SK-N-SH (cell line): ENCODE data around the gene OTOS. TPM values are rescaled to one million over a fixed set of nuclear protein-coding genes. Genes with fewer than 3 reads are reported as not detected.

Experiments
- CTCF ChIA-PET: fragments of 300-600, 350-600 bp; formaldehyde crosslinking; extraction: SDS; loops from one replicate; lab custom pipeline; 2021; lab: Yijun Ruan, JAX
- POLR2A ChIA-PET: fragments of 350-600 bp; sonication (Branson Sonifier 250); formaldehyde crosslinking; extraction: SDS; loops from one replicate; lab custom pipeline; 2020; ENCODE audit warnings: antibody characterized with exemption, inconsistent platforms; lab: Yijun Ruan, JAX
- DNase-seq: peaks from one replicate; pipeline ENCODE4 v3.0.0; 2012
- H2AFZ ChIP-seq: fragments of 200-600 bp; sonication (generic); 2 replicates; pipeline ENCODE4 v1.8.1; 2016; ENCODE audit warnings: antibody characterized with exemption, mild to moderate bottlenecking, low read depth
- H3F3A ChIP-seq: fragments of 200-600 bp; sonication (generic); replicated peaks from 2 replicates; pipeline ENCODE3; 2016; ENCODE audit warnings: antibody characterized with exemption, mild to moderate bottlenecking; ENCODE audit not compliant: insufficient read depth
- H3K27ac ChIP-seq, 2 experiments: fragments of 200-500 bp in 1 of 2; fragments of 200-600 bp in 1 of 2; sonication (Bioruptor generic) in 1 of 2; sonication (generic), shearing (Covaris generic) in 1 of 2; 2 replicates each; pipeline versions ENCODE4 v1.5.1 to v1.6.1; 2014 to 2016; ENCODE audit warnings: low read depth in 2 of 2, inconsistent platforms in 1 of 2, low read length in 1 of 2, mild to moderate bottlenecking in 1 of 2, mixed read lengths in 1 of 2
- H3K27me3 ChIP-seq: fragments of 200-600 bp; sonication (generic), shearing (Covaris generic); 2 replicates; pipeline ENCODE4 v1.6.1; 2016; ENCODE audit warnings: mixed run types; ENCODE audit not compliant: insufficient read depth
- H3K36me3 ChIP-seq, 2 experiments: fragments of 200-500 bp in 1 of 2; fragments of 200-600 bp in 1 of 2; sonication (Bioruptor generic) in 1 of 2; sonication (generic) in 1 of 2; replicated peaks in 1 of 2; 2 replicates each; pipeline versions ENCODE3 to v1.5.1; 2014 to 2016; ENCODE audit warnings: low read length in 1 of 2, mild to moderate bottlenecking in 1 of 2; ENCODE audit not compliant: insufficient read depth in 2 of 2, control insufficient read depth in 1 of 2
- H3K4me1 ChIP-seq, 2 experiments: fragments of 200-500 bp in 1 of 2; fragments of 200-600 bp in 1 of 2; sonication (Bioruptor generic) in 1 of 2; sonication (generic), shearing (Covaris generic) in 1 of 2; 2 replicates each; pipeline versions ENCODE4 v1.5.1 to v1.6.1; 2014 to 2016; ENCODE audit warnings: low read depth in 1 of 2, low read length in 1 of 2, mixed run types in 1 of 2; ENCODE audit not compliant: insufficient read depth in 2 of 2, control insufficient read depth in 1 of 2
- H3K4me2 ChIP-seq: fragments of 200-600 bp; sonication (generic), shearing (Covaris generic); 2 replicates; pipeline ENCODE4 v1.6.1; 2017; ENCODE audit warnings: mixed run types
- H3K4me3 ChIP-seq, 2 experiments: fragments of 200-500 bp in 1 of 2; fragments of 200-600 bp in 1 of 2; sonication (Bioruptor generic) in 1 of 2; sonication (generic), shearing (Covaris generic) in 1 of 2; 2 replicates each; pipeline versions ENCODE4 v1.5.1 to v1.8.1; 2014 to 2016; ENCODE audit warnings: low read depth in 2 of 2, inconsistent platforms in 1 of 2, low read length in 1 of 2, mild to moderate bottlenecking in 1 of 2, mixed read lengths in 1 of 2, moderate library complexity in 1 of 2
- H3K79me2 ChIP-seq: fragments of 200-600 bp; sonication (generic); 2 replicates; pipeline ENCODE4 v1.8.1; 2017; ENCODE audit warnings: mild to moderate bottlenecking; ENCODE audit not compliant: insufficient read depth
- H3K9ac ChIP-seq: fragments of 200-600 bp; sonication (generic); 2 replicates; pipeline ENCODE4 v1.6.1; 2017; ENCODE audit warnings: mixed run types
- H3K9me2 ChIP-seq: fragments of 200-600 bp; sonication (generic); 2 replicates; pipeline ENCODE4 v1.6.1; 2017; ENCODE audit warnings: mixed run types
- H3K9me3 ChIP-seq: fragments of 200-600 bp; sonication (generic); 2 replicates; pipeline ENCODE4 v1.6.1; 2017; ENCODE audit warnings: mixed run types, mild to moderate bottlenecking, moderate library complexity
- H4K20me1 ChIP-seq: fragments of 200-600 bp; sonication (generic); 2 replicates; pipeline ENCODE4 v1.6.1; 2017; ENCODE audit warnings: mild to moderate bottlenecking, mixed run types; ENCODE audit not compliant: insufficient read depth
- CHD2 ChIP-seq: fragments of 150-350 bp; IDR thresholded peaks from 2 replicates; pipeline ENCODE4 v1.6.1; 2018; ENCODE audit warnings: low read length; ENCODE audit not compliant: partially characterized antibody
- CTCF ChIP-seq: fragments of 200-600 bp; sonication (generic); IDR thresholded peaks from 2 replicates; pipeline ENCODE4 v1.6.1; 2017; ENCODE audit warnings: antibody characterized with exemption, mild to moderate bottlenecking, moderate library complexity
- ELF1 ChIP-seq: IDR thresholded peaks from 2 replicates; pipeline ENCODE4 v1.4.0; 2012
- EP300 ChIP-seq, 2 experiments: IDR thresholded peaks; 2 replicates each; pipeline versions ENCODE4 v1.4.0 to v1.6.1; 2012; ENCODE audit warnings: borderline replicate concordance in 1 of 2, low read depth in 1 of 2, low read length in 1 of 2
- EZH2phosphoT487 ChIP-seq: fragments of 200-600 bp; sonication (generic); IDR thresholded peaks from 2 replicates; pipeline ENCODE4 v1.6.1; 2017; ENCODE audit warnings: low read depth, mixed run types, mild to moderate bottlenecking, antibody characterized with exemption, moderate library complexity, borderline replicate concordance
- FOXJ3 ChIP-seq: sonication (generic); formaldehyde crosslinking; IDR thresholded peaks from 2 replicates; pipeline ENCODE4 v1.5.1; 2020; ENCODE audit warnings: mild to moderate bottlenecking, missing genetic modification reagents
- FOXM1 ChIP-seq: IDR thresholded peaks from 2 replicates; pipeline ENCODE4 v1.4.0; 2012; ENCODE audit warnings: low read depth, mild to moderate bottlenecking
- GATA2 ChIP-seq: sonication (generic); formaldehyde crosslinking; IDR thresholded peaks from 2 replicates; pipeline ENCODE4 v1.5.0; 2020; ENCODE audit warnings: mild to moderate bottlenecking, missing genetic modification reagents
- PBX3 ChIP-seq: IDR thresholded peaks from 2 replicates; pipeline ENCODE4; 2012
- RAD21 ChIP-seq: IDR thresholded peaks from 2 replicates; pipeline ENCODE4 v1.6.1; 2012; ENCODE audit warnings: mild to moderate bottlenecking, low read length
- RCOR1 ChIP-seq: fragments of 150-350 bp; IDR thresholded peaks from 2 replicates; pipeline ENCODE4 v1.6.1; 2017; ENCODE audit warnings: antibody characterized with exemption, low read length
- REST ChIP-seq: IDR thresholded peaks from 2 replicates; pipeline ENCODE4 v1.6.1; 2012; ENCODE audit warnings: mild to moderate bottlenecking, low read depth, low read length, moderate library complexity
- SMC3 ChIP-seq: IDR thresholded peaks from 2 replicates; pipeline ENCODE4 v1.6.1; 2012; ENCODE audit warnings: low read depth, low read length, improper control_type of control experiment
- TCF12 ChIP-seq: IDR thresholded peaks from 2 replicates; pipeline ENCODE4 v1.4.0; 2012
- TEAD4 ChIP-seq: IDR thresholded peaks from 2 replicates; pipeline ENCODE4 v1.4.0; 2012; ENCODE audit warnings: mild to moderate bottlenecking, borderline replicate concordance; ENCODE audit not compliant: insufficient read depth
- USF1 ChIP-seq: IDR thresholded peaks from 2 replicates; pipeline ENCODE4 v1.4.0; 2012; ENCODE audit warnings: low read depth, borderline replicate concordance
- USF2 ChIP-seq: fragments of 150-350 bp; IDR thresholded peaks from 2 replicates; pipeline ENCODE4 v1.6.1; 2017; ENCODE audit warnings: antibody characterized with exemption, low read length, low read depth, borderline replicate concordance
- WGBS: methylation state at CpG from one replicate; pipeline ENCODE4 v1.1.6; 2017; ENCODE audit warnings: low lambda C conversion rate; 5-methylcytosine and 5-hydroxymethylcytosine counted together
- polyA plus RNA-seq, 3 experiments: library from polyadenylated mRNA; depleted of rRNA; stranded (reverse); fragments of >200 nt; gene quantifications; 2 replicates each; pipeline ENCODE4 v1.2.3, GENCODE V29; 2012

The OTOS gene
- not detected in 2 replicates for polyA plus RNA-seq (2012; rRNA removed)
- not detected in 2 replicates for polyA plus RNA-seq (2012; cell fraction: cytosol; rRNA removed)
- not detected in 2 replicates for polyA plus RNA-seq (2012; cell fraction: nucleus; rRNA removed)

GRCh38 chr2:240140511-240140910, at the start of gene OTOS:
TSS of gene OTOS (minus strand) at chr2:240140658. CDS start at chr2:240140326, 332 bp downstream.
- TF ChIP-seq EP300 (IDR thresholded peaks at IDR 0.05; ENCODE audit: borderline replicate concordance in 1 of 2, low read depth in 1 of 2, low read length in 1 of 2), result no peak
- no peak for TF ChIP-seq USF1
- TF ChIP-seq TEAD4, result no peak
- TF ChIP-seq RAD21, result no peak
- no peak for TF ChIP-seq EZH2phosphoT487
- TF ChIP-seq PBX3, result no peak
- TF ChIP-seq TCF12, result no peak
- no peak for TF ChIP-seq REST
- no peak for TF ChIP-seq FOXM1
- TF ChIP-seq GATA2 (CRISPR knock-in tag), result no peak
- POLR2A ChIA-PET, result no interaction called here
- DNase-seq, result no peak

GRCh38 chr2:240189686-240190085, 49.2 kb upstream of the OTOS start:
- no peak for DNase-seq
- H3K9ac ChIP-seq, result no peak overlapping the region
- ChIA-PET POLR2A (no interaction called here), CTCF (no interaction called here)
- H3K9me3 ChIP-seq, result no peaks in the 10 kb centered on the region
- no peaks in the 10 kb centered on the region for H3K9me2 ChIP-seq
- H3K27ac ChIP-seq, result no peak overlapping the region
- H3K4me2 ChIP-seq, result no peak overlapping the region
- H3K36me3 ChIP-seq, result no peaks in the 10 kb centered on the region
- no peaks in the 10 kb centered on the region for H3K27me3 ChIP-seq
- no peaks in the 10 kb centered on the region for H3K79me2 ChIP-seq
- no peak overlapping the region for H2AFZ ChIP-seq
- H4K20me1 ChIP-seq, result no peaks in the 10 kb centered on the region
- no peak overlapping the region for H3K4me3 ChIP-seq
- no peaks in the 10 kb centered on the region for H3F3A ChIP-seq
- 7% methylated on average over 3 of the region's 4 CpGs for WGBS
- H3K4me1 ChIP-seq, result no peaks in the 10 kb centered on the region
- TF ChIP-seq PBX3 (no peak), ELF1 (no peak), EP300 (IDR thresholded peaks at IDR 0.05; ENCODE audit: borderline replicate concordance in 1 of 2, low read depth in 1 of 2, low read length in 1 of 2) (no peak), CHD2 (no peak), FOXJ3 (CRISPR knock-in tag) (no peak), RCOR1 (no peak), RAD21 (no peak), SMC3 (no peak), TCF12 (no peak), USF2 (no peak), CTCF (no peak)

More at GRCh38 chr2:240140511-240140910, at the start of gene OTOS:
- peaks cover 0 to 5% of the 10 kb centered on the region in 2 experiments; a peak in 1 of 4 replicates for H3K4me1 ChIP-seq
- H3K4me3 ChIP-seq, result no peak within 1 kb of the TSS
- H3F3A ChIP-seq, result no peaks in the 10 kb centered on the region
- CTCF ChIA-PET, result interaction anchor here (0.6 to 9.5 kb wide), 4 partner anchors 9 to 119 kb away, joined by 3 to 291 read pairs (median 10); no protein-coding TSS in a partner anchor
- no peak within 1 kb of the TSS for H2AFZ ChIP-seq
- no peak within 1 kb of the TSS for H3K27ac ChIP-seq
- no peak within 1 kb of the TSS for H3K9ac ChIP-seq
- no peaks in the 10 kb centered on the region for H3K9me3 ChIP-seq
- 72% methylated on average over 5 of the region's 5 CpGs for WGBS
- H3K9me2 ChIP-seq, result no peaks in the 10 kb centered on the region
- no peak within 1 kb of the TSS for H3K4me2 ChIP-seq
- no peaks in the 10 kb centered on the region for H3K36me3 ChIP-seq
- H3K79me2 ChIP-seq, result peaks cover 11% of the 10 kb centered on the region
- H4K20me1 ChIP-seq, result no peaks in the 10 kb centered on the region
- H3K27me3 ChIP-seq, result no peaks in the 10 kb centered on the region; the same call in 1 of the 2 replicates
